IMR-90 (cell line): ENCODE data around the gene MAML1. TPM values are rescaled to one million over a fixed set of nuclear protein-coding genes. Genes with fewer than 3 reads are reported as not detected.
A peak's percentile ranks its signal among the peaks of the same experiment; 100 is the strongest.

Experiments used
- ATAC-seq: fragments of 200-7000 bp; cut with Tn5 transposase; 2 replicates; pipeline ENCODE4 v1.9.1; 2020; ENCODE audit warnings: low read depth, mild to moderate bottlenecking, moderate library complexity
- BruUV-seq: library from RNA; stranded (reverse); fragments of 400-500 nt; replicated peaks from 2 replicates; lab custom pipeline; 2021; lab: Mats Ljungman, UMichigan
- CTCF ChIA-PET: fragments of 300-600 bp; formaldehyde crosslinking; extraction: SDS; loops from one replicate; lab custom pipeline; 2021; ENCODE audit warnings: antibody characterized with exemption; lab: Yijun Ruan, JAX
- POLR2A ChIA-PET: fragments of 300-600 bp; sonication (Branson Sonifier 250); formaldehyde crosslinking; loops from one replicate; lab custom pipeline; 2022; ENCODE audit warnings: antibody characterized with exemption; ENCODE audit not compliant: unreplicated experiment; lab: Charles Lee
- DNase-seq: peaks from one replicate; pipeline ENCODE4 v3.0.0; 2013
- H2AFZ ChIP-seq: replicated peaks from 2 replicates; pipeline ENCODE3; 2013; ENCODE audit warnings: low read length, mild to moderate bottlenecking; ENCODE audit not compliant: poor library complexity
- H2AK5ac ChIP-seq: 2 replicates; pipeline ENCODE4 v1.6.1; 2013; ENCODE audit warnings: low read depth, low read length, inconsistent platforms
- H2AK9ac ChIP-seq: replicated peaks from 2 replicates; pipeline ENCODE3; 2013; ENCODE audit warnings: mild to moderate bottlenecking, low read depth, low read length, moderate library complexity; ENCODE audit not compliant: poor library complexity
- H2BK120ac ChIP-seq: 2 replicates; pipeline ENCODE4 v1.6.1; 2013; ENCODE audit warnings: low read depth, low read length, inconsistent platforms
- H2BK15ac ChIP-seq: 3 replicates; pipeline ENCODE4 v1.6.1; 2013; ENCODE audit warnings: low read depth, low read length, inconsistent platforms
- H2BK20ac ChIP-seq: 2 replicates; pipeline ENCODE4 v1.6.1; 2013; ENCODE audit warnings: low read depth, mild to moderate bottlenecking, inconsistent platforms, low read length, moderate library complexity
- H2BK5ac ChIP-seq: 2 replicates; pipeline ENCODE4 v1.6.1; 2013; ENCODE audit warnings: mild to moderate bottlenecking, low read depth, low read length, inconsistent platforms; ENCODE audit not compliant: poor library complexity, severe bottlenecking
- H3K14ac ChIP-seq: replicated peaks from 2 replicates; pipeline ENCODE4 v1.6.1; 2013; ENCODE audit warnings: low read depth, low read length, inconsistent platforms
- H3K18ac ChIP-seq: 2 replicates; pipeline ENCODE4 v1.6.1; 2013; ENCODE audit warnings: low read depth, low read length, control low read depth
- H3K23ac ChIP-seq: 2 replicates; pipeline ENCODE4 v1.6.1; 2013; ENCODE audit warnings: low read depth, low read length, inconsistent platforms
- H3K27ac ChIP-seq: 2 replicates; pipeline ENCODE4 v1.5.1; 2013; ENCODE audit warnings: mild to moderate bottlenecking, control low read depth, low read length; ENCODE audit not compliant: insufficient read depth
- H3K27me3 ChIP-seq: 2 replicates; pipeline ENCODE4 v1.6.1; 2013; ENCODE audit warnings: low read length; ENCODE audit not compliant: control insufficient read depth, insufficient read depth
- H3K36me3 ChIP-seq: 2 replicates; pipeline ENCODE4 v1.6.1; 2013; ENCODE audit warnings: low read length, mixed read lengths; ENCODE audit not compliant: control insufficient read depth, insufficient read depth
- H3K4ac ChIP-seq: 2 replicates; pipeline ENCODE4 v1.6.1; 2013; ENCODE audit warnings: low read depth, low read length, inconsistent platforms
- H3K4me1 ChIP-seq: 2 replicates; pipeline ENCODE4 v1.6.1; 2013; ENCODE audit warnings: low read length, mixed read lengths; ENCODE audit not compliant: control insufficient read depth, insufficient read depth
- H3K4me2 ChIP-seq: 2 replicates; pipeline ENCODE4 v1.6.1; 2013; ENCODE audit warnings: low read depth, mild to moderate bottlenecking, control low read depth, low read length, moderate library complexity
- H3K4me3 ChIP-seq: 2 replicates; pipeline ENCODE4 v1.5.1; 2013; ENCODE audit warnings: low read depth, mild to moderate bottlenecking, control low read depth, low read length, moderate library complexity; ENCODE audit not compliant: insufficient read depth
- H3K56ac ChIP-seq: 2 replicates; pipeline ENCODE4 v1.6.1; 2013; ENCODE audit warnings: low read length, inconsistent platforms; ENCODE audit not compliant: insufficient read depth; ENCODE audit errors: extremely low read depth
- H3K79me1 ChIP-seq, 2 experiments: 2 replicates each; pipeline ENCODE4 v1.6.1; 2013; ENCODE audit warnings: low read length in 2 of 2, inconsistent platforms in 1 of 2, low read depth in 1 of 2
- H3K9ac ChIP-seq: 2 replicates; pipeline ENCODE4 v1.6.1; 2013; ENCODE audit warnings: low read depth, low read length, control low read depth
- H3K9me1 ChIP-seq: 2 replicates; pipeline ENCODE4 v1.6.1; 2013; ENCODE audit warnings: low read length, inconsistent platforms; ENCODE audit not compliant: insufficient read depth
- H3K9me3 ChIP-seq: 2 replicates; pipeline ENCODE4 v1.6.1; 2013; ENCODE audit warnings: low read length; ENCODE audit not compliant: control insufficient read depth, insufficient read depth
- H4K20me1 ChIP-seq: 2 replicates; pipeline ENCODE4 v1.6.1; 2013; ENCODE audit warnings: low read length, inconsistent platforms; ENCODE audit not compliant: insufficient read depth
- H4K5ac ChIP-seq: 2 replicates; pipeline ENCODE4 v1.6.1; 2013; ENCODE audit warnings: mild to moderate bottlenecking, low read depth, low read length, control low read depth
- H4K8ac ChIP-seq, 2 experiments: 2 replicates each; pipeline ENCODE4 v1.6.1; 2013; ENCODE audit warnings: low read depth in 2 of 2, low read length in 2 of 2, control low read depth in 1 of 2, inconsistent platforms in 1 of 2
- H4K91ac ChIP-seq: 2 replicates; pipeline ENCODE4 v1.6.1; 2013; ENCODE audit warnings: low read depth, low read length, inconsistent platforms; ENCODE audit not compliant: insufficient read depth
- BHLHE40 ChIP-seq: fragments of 150-350 bp; IDR thresholded peaks from 2 replicates; pipeline ENCODE4 v1.6.1; 2016; ENCODE audit warnings: mild to moderate bottlenecking, low read depth, low read length
- CEBPB ChIP-seq: IDR thresholded peaks from 2 replicates; pipeline ENCODE4 v1.6.1; 2012; ENCODE audit warnings: low read depth, low read length, improper control_type of control experiment
- CHD1 ChIP-seq: IDR thresholded peaks from 2 replicates; pipeline ENCODE4 v1.6.1; 2012; ENCODE audit warnings: low read depth, low read length, improper control_type of control experiment
- FOS ChIP-seq: fragments of 150-350 bp; IDR thresholded peaks from 2 replicates; pipeline ENCODE4 v1.6.1; 2016; ENCODE audit warnings: low read depth, low read length
- MAZ ChIP-seq: IDR thresholded peaks from 2 replicates; pipeline ENCODE4 v1.6.1; 2012; ENCODE audit warnings: low read depth, mild to moderate bottlenecking, low read length, improper control_type of control experiment, moderate library complexity, borderline replicate concordance
- NFE2L2 ChIP-seq: fragments of 150-350 bp; IDR thresholded peaks from 2 replicates; pipeline ENCODE4 v1.6.1; 2016; ENCODE audit warnings: low read depth, mild to moderate bottlenecking, low read length
- POLR2A ChIP-seq: IDR thresholded peaks from 2 replicates; pipeline ENCODE4 v1.6.1; 2012; ENCODE audit warnings: mild to moderate bottlenecking, low read depth, low read length
- RAD21 ChIP-seq: IDR thresholded peaks from 2 replicates; pipeline ENCODE4 v1.6.1; 2012; ENCODE audit warnings: low read length, improper control_type of control experiment
- RCOR1 ChIP-seq: IDR thresholded peaks from 2 replicates; pipeline ENCODE4 v1.6.1; 2012; ENCODE audit warnings: mild to moderate bottlenecking, low read length, improper control_type of control experiment; ENCODE audit not compliant: insufficient replicate concordance
- RFX5 ChIP-seq: IDR thresholded peaks from 2 replicates; pipeline ENCODE4 v1.8.0; 2012; ENCODE audit warnings: low read depth, mild to moderate bottlenecking, low read length, moderate library complexity
- SMC3 ChIP-seq: fragments of 150-350 bp; IDR thresholded peaks from 2 replicates; pipeline ENCODE4 v1.6.1; 2016; ENCODE audit warnings: low read depth, mild to moderate bottlenecking, antibody characterized with exemption, low read length, moderate library complexity
- USF2 ChIP-seq: fragments of 150-350 bp; IDR thresholded peaks from 2 replicates; pipeline ENCODE4 v1.6.1; 2017; ENCODE audit warnings: mild to moderate bottlenecking, antibody characterized with exemption, low read length, low read depth
- WGBS, 2 experiments: methylation state at CpG; one replicate each; pipeline versions ENCODE4 v1.1.5 to v1.1.7; 2013; ENCODE audit warnings: missing lambda C conversion rate in 2 of 2; ENCODE audit not compliant: insufficient read length in 1 of 2; ENCODE audit errors: extremely low coverage in 2 of 2; 5-methylcytosine and 5-hydroxymethylcytosine counted together
- dilution Hi-C: fragments of 300-500 bp; cut with HindIII; formaldehyde crosslinking; loops from one replicate; pipeline ENCODE4 v1.14.3; 2018; ENCODE audit warnings: low sequenced_read_pairs; ENCODE audit not compliant: unreplicated experiment
- in situ Hi-C: fragments of 300-500 bp; cut with MboI; formaldehyde crosslinking; loops from 3 replicates; pipeline ENCODE4 v1.14.3; 2019; ENCODE audit warnings: low sequenced_read_pairs, inconsistent platforms, mixed read lengths
- intact Hi-C: fragments of 100-400 bp; cut with micrococcal nuclease; formaldehyde crosslinking; loops from 2 replicates; pipeline ENCODE4 v1.10.0; 2022
- polyA plus RNA-seq, 3 experiments: library from polyadenylated mRNA; depleted of rRNA; stranded (reverse); fragments of >200 nt; gene quantifications; 2 replicates each; pipeline ENCODE4 v1.2.3, GENCODE V29; 2012; ENCODE audit warnings: low replicate concordance in 1 of 3
- total RNA-seq: library from RNA; depleted of rRNA; stranded (reverse); fragments of >200 nt; gene quantifications from 2 replicates; pipeline ENCODE4 v1.2.3, GENCODE V29; 2012
- TF ChIP-seq, protein P1 (sequence below): conservative IDR thresholded peaks from 2 replicates; pipeline ENCODE4 v1.5.1; 2012; ENCODE audit warnings: mild to moderate bottlenecking, low read depth, low read length, improper control_type of control experiment

The MAML1 gene
- total and polyA plus RNA-seq, 2 of the 4 experiments (the other 2 are of a cell fraction) = 4.7 to 10.2 TPM

DNA sequence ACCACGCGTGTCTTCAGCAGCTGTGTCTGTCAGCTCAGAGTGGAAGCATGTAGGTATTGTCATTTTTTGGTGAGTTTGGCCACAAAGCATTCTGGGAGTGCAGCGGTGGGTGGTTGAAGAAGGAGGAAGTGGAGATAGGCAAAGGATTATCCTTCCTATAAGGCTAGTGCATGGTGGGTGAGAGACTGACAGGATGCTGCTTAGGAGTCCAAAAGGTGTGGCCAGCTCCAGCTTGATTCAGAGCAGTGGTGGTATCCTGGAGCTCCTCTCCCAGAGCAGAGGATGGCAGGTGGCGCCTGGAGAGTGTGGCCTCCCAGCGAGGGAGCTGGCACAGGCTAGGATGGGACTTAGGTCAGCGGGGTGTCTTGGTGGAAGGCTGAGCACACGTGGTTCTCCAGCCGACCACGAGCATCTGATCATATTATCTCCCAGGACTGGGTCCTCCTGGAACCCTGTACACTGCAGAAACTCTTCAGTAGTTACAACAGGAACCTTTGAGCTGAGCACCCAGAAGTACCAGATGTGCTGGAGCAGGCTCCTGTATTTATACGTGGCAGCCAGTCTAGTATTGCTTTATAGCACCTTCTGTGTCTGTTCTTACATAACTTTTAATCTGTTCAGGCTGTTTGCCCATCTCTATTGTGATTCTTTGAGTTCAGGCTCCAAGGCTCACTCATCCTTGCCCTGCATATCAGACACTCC lies 29.6 kb downstream of the MAML1 start (continued):
- TF ChIP-seq MAZ (no peak), FOS (no peak)

DNA sequence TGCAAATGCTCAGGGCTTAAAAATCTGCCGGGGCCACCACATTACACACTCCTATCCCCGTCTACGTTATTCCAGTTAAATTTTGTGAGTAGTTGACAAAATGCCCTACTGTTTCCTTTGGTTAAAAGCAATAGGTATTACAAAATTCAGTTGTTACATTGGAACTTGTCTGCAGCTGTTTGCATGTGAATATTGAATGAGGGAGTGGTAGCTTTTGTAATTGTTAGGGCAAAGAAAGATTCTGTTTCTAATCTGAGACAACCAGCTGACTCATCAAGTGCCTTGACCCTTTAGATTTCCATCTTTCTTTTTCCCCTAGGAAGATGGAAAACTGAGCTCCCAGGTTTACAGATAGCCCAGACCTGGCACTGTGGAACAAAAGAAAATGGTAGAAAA lies 30.2 kb downstream of the MAML1 start:
- Histone ChIP-seq H2AK9ac (no peak overlapping the region), H3K4me3 (no peak overlapping the region), H2AFZ (no peak overlapping the region), H3K4me1 (peaks cover 39% of the 10 kb centered on the region), H3K9ac (no peak overlapping the region), H3K4me2 (peak overlapping the region; percentile 57), H3K27ac (peak overlapping the region; percentile 23; the same call in 1 of the 2 replicates), H3K18ac (no peak overlapping the region), H3K9me3 (no peaks in the 10 kb centered on the region), H3K4ac (no peak overlapping the region), H3K14ac (0 out of 2 replicates have a peak overlapping the region, but pooled peaks have one; percentile 2), H3K79me1 (peaks cover 37 to 76% of the 10 kb centered on the region in 2 experiments), H4K8ac (no peak overlapping the region), H2BK15ac (no peak overlapping the region), H2BK5ac (peak overlapping the region; percentile 14), H3K23ac (no peak overlapping the region), H3K27me3 (no peaks in the 10 kb centered on the region), H3K56ac (no peak overlapping the region), H4K91ac (no peak overlapping the region), H2BK20ac (no peak overlapping the region), H4K20me1 (peaks cover 59% of the 10 kb centered on the region), H3K36me3 (peaks cover 17% of the 10 kb centered on the region), H2BK120ac (no peak overlapping the region), H3K9me1 (peaks cover 35% of the 10 kb centered on the region), H4K5ac (no peak overlapping the region), H2AK5ac (no peak overlapping the region)
- ATAC-seq = peak; percentile 25
- intact Hi-C loops (loop anchor here (1.0 to 2.0 kb wide), 2 partner anchors 30 to 34 kb away; partner anchors contain the start of gene MAML1), in situ Hi-C loops (no loop called here), dilution Hi-C loops (no loop called here)
- BruUV-seq = no TSS peak
- POLR2A ChIA-PET = no interaction called here
- no CpG with 5 or more reads among the region's 3 CpGs for WGBS, 2 experiments
- CTCF ChIA-PET = interaction anchor here (0.5 to 1.6 kb wide), 9 partner anchors 8 to 1411 kb away, joined by 3 to 6 read pairs (median 4); partner anchors contain the start of gene MAML1
- DNase-seq = peak; percentile 75
- TF ChIP-seq RFX5 (no peak), RCOR1 (no peak), BHLHE40 (no peak), POLR2A (no peak), CEBPB (no peak), RAD21 (no peak), CHD1 (no peak), SMC3 (no peak), NFE2L2 (no peak), USF2 (no peak)
- TF ChIP-seq, protein P1, sequence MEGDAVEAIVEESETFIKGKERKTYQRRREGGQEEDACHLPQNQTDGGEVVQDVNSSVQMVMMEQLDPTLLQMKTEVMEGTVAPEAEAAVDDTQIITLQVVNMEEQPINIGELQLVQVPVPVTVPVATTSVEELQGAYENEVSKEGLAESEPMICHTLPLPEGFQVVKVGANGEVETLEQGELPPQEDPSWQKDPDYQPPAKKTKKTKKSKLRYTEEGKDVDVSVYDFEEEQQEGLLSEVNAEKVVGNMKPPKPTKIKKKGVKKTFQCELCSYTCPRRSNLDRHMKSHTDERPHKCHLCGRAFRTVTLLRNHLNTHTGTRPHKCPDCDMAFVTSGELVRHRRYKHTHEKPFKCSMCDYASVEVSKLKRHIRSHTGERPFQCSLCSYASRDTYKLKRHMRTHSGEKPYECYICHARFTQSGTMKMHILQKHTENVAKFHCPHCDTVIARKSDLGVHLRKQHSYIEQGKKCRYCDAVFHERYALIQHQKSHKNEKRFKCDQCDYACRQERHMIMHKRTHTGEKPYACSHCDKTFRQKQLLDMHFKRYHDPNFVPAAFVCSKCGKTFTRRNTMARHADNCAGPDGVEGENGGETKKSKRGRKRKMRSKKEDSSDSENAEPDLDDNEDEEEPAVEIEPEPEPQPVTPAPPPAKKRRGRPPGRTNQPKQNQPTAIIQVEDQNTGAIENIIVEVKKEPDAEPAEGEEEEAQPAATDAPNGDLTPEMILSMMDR = no peak
